ENCODE results near the gene CIAO2B. TPM values are rescaled to one million over a fixed set of nuclear protein-coding genes. Genes with fewer than 3 reads are reported as not detected.
"Not testable (repeated sequence)": the region's sequence is repeated elsewhere in the genome, so short reads cannot be mapped to it uniquely, and the experiment has no call there.

The CIAO2B gene
- total RNA-seq, 4 donors from 2014 or later: 15.3 to 93.8 (median 51.6) TPM

GRCh38 chr16:66959704-66960161, 25.5 kb upstream of the CIAO2B start:
- Histone ChIP-seq H3K9me3 (no peaks in the 10 kb centered on the region), H3K36me3 (no peaks in the 10 kb centered on the region), H3K4me1 (peaks cover 0 to 66% (median 41%) of the 10 kb centered on the region in 4 donors), H3K27ac (peak overlapping the region; percentile 52 to 88 (median 82)), H3K27me3 (no peaks in the 10 kb centered on the region), H3K4me3 (no peak overlapping the region)
- 30 to 51% methylated on average over 2 to 5 of the region's 5 CpGs for WGBS, 2 donors (ENCODE audit: low coverage in 1 of 2)
- intact Hi-C loops (cut with DNase I; ENCODE audit: low total_unique reads): no loop called here
- TF ChIP-seq POLR2AphosphoS5 (IDR thresholded peaks at IDR 0.05) (no peak), POLR2A (IDR thresholded peaks at IDR 0.05) (no peak), EP300 (IDR thresholded peaks at IDR 0.05; ENCODE audit: low read depth) (no peak), CTCF (IDR thresholded peaks at IDR 0.05) (no peak)
- in situ Hi-C loops (cut with MboI; ENCODE audit: low pct_ligation_motif_present in 1 of 4, low pct_unique_long_range_greater_than_20kb in 1 of 4, low sequenced_read_pairs in 3 of 4): loop anchor here in 2 of 4 donors (25.0 kb wide), 2 partner anchors 203 to 428 kb away; partner anchors contain the start of genes B3GNT9 (in 1 of the 2), FBXL8 (in 1 of the 2), HSF4 (in 1 of the 2) and NOL3 (in 1 of the 2)
- no peak for DNase-seq

GRCh38 chr16:66958857-66959703, 24.9 kb upstream of the CIAO2B start:
- Histone ChIP-seq H3K27me3 (no peaks in the 10 kb centered on the region), H3K4me3 (no peak overlapping the region), H3K27ac (peak overlapping the region; percentile 2 to 88 (median 66)), H3K36me3 (no peaks in the 10 kb centered on the region), H3K4me1 (peaks cover 0 to 71% (median 43%) of the 10 kb centered on the region in 4 donors), H3K9me3 (no peaks in the 10 kb centered on the region)
- no peak for DNase-seq
- 61 to 78% methylated on average over 5 to 7 of the region's 7 CpGs for WGBS, 2 donors (ENCODE audit: low coverage in 1 of 2)
- TF ChIP-seq EP300 (IDR thresholded peaks at IDR 0.05; ENCODE audit: low read depth): no peak
- TF ChIP-seq POLR2AphosphoS5 (IDR thresholded peaks at IDR 0.05): no peak
- TF ChIP-seq CTCF (IDR thresholded peaks at IDR 0.05): no peak
- no peak for TF ChIP-seq POLR2A (IDR thresholded peaks at IDR 0.05)
- intact Hi-C loops (cut with DNase I; ENCODE audit: low total_unique reads): no loop called here
- in situ Hi-C loops (cut with MboI; ENCODE audit: low pct_ligation_motif_present in 1 of 4, low pct_unique_long_range_greater_than_20kb in 1 of 4, low sequenced_read_pairs in 3 of 4): loop anchor here in 2 of 4 donors (25.0 kb wide), 2 partner anchors 203 to 428 kb away; partner anchors contain the start of genes B3GNT9 (in 1 of the 2), FBXL8 (in 1 of the 2), HSF4 (in 1 of the 2) and NOL3 (in 1 of the 2)

- peaks cover 0 to 71% (median 44%) of the 10 kb centered on the region in 4 donors for H3K4me1 ChIP-seq
- DNase-seq; H3K9me3 ChIP-seq; intact Hi-C loops (cut with DNase I; ENCODE audit: low total_unique reads); H3K36me3 ChIP-seq; H3K4me3 ChIP-seq; H3K27me3 ChIP-seq: not testable (repeated sequence)
- WGBS, 2 donors (ENCODE audit: low coverage in 1 of 2): 50% methylated on average over 1 of the region's 1 CpG; no CpG with 5 or more reads in 1 of the 2 donors
- H3K27ac ChIP-seq: peak overlapping the region; percentile 79 to 83 (median 82)
- in situ Hi-C loops (cut with MboI; ENCODE audit: low pct_ligation_motif_present in 1 of 4, low pct_unique_long_range_greater_than_20kb in 1 of 4, low sequenced_read_pairs in 3 of 4): loop anchor here in 2 of 4 donors (25.0 kb wide), 2 partner anchors 206 to 431 kb away; partner anchors contain the start of genes B3GNT9 (in 1 of the 2), FBXL8 (in 1 of the 2), HSF4 (in 1 of the 2) and NOL3 (in 1 of the 2)
Measured at GRCh38 chr16:66956154-66956457, 21.9 kb upstream of the CIAO2B start.

GRCh38 chr16:66955363-66956153, 21.4 kb upstream of the CIAO2B start:
- H3K4me3 ChIP-seq; H3K27me3 ChIP-seq; DNase-seq; H3K36me3 ChIP-seq; H3K9me3 ChIP-seq; intact Hi-C loops (cut with DNase I; ENCODE audit: low total_unique reads): not testable (repeated sequence)
- in situ Hi-C loops (cut with MboI; ENCODE audit: low pct_ligation_motif_present in 1 of 4, low pct_unique_long_range_greater_than_20kb in 1 of 4, low sequenced_read_pairs in 3 of 4): loop anchor here in 2 of 4 donors (25.0 kb wide), 2 partner anchors 207 to 432 kb away; partner anchors contain the start of genes B3GNT9 (in 1 of the 2), FBXL8 (in 1 of the 2), HSF4 (in 1 of the 2) and NOL3 (in 1 of the 2)
- TF ChIP-seq EP300 (IDR thresholded peaks at IDR 0.05; ENCODE audit: low read depth) (peak; percentile 43), POLR2A (IDR thresholded peaks at IDR 0.05) (peak; percentile 15)
- Histone ChIP-seq H3K27ac (peak overlapping the region; percentile 79 to 83 (median 82)), H3K4me1 (peaks cover 0 to 68% (median 43%) of the 10 kb centered on the region in 4 donors)
- WGBS, 2 donors (ENCODE audit: low coverage in 1 of 2): 52 to 65% methylated on average over 7 to 17 of the region's 17 CpGs
